Keratinocyte (primary cell): ENCODE measurements around the gene FAM13C. TPM values are rescaled to one million over a fixed set of nuclear protein-coding genes. Genes with fewer than 3 reads are reported as not detected.

ENCODE experiments used
- DNase-seq: peaks from one replicate; pipeline ENCODE4 v3.0.0-alpha.2; 2011; ENCODE audit warnings: low read depth, missing footprints, low spot score
- FAIRE-seq: peaks from 2 replicates; lab custom pipeline; 2011; peaks lifted over from hg19 to GRCh38; lab: Jason Lieb, UNC
- H2AFZ ChIP-seq: 2 replicates; pipeline ENCODE4 v1.6.0; 2012; ENCODE audit warnings: low read length, control low read depth, inconsistent platforms; ENCODE audit not compliant: control insufficient read depth
- H3K27ac ChIP-seq: 2 replicates; pipeline ENCODE4 v1.5.1; 2011; ENCODE audit warnings: low read length; ENCODE audit not compliant: control insufficient read depth, insufficient read depth
- H3K27me3 ChIP-seq: 3 replicates; pipeline ENCODE4 v1.6.0; 2011; ENCODE audit warnings: low read length; ENCODE audit not compliant: control insufficient read depth, insufficient read depth; ENCODE audit errors: extremely low read depth
- H3K36me3 ChIP-seq, 2 experiments: 2 replicates in 1 of 2; 3 replicates in 1 of 2; pipeline ENCODE4 v1.5.1; 2011; ENCODE audit warnings: low read length in 2 of 2, mild to moderate bottlenecking in 1 of 2; ENCODE audit not compliant: control insufficient read depth in 2 of 2, insufficient read depth in 2 of 2; ENCODE audit errors: extremely low read depth in 1 of 2
- H3K4me1 ChIP-seq: 3 replicates; pipeline ENCODE4 v1.5.1; 2011; ENCODE audit warnings: low read length; ENCODE audit not compliant: control insufficient read depth, insufficient read depth; ENCODE audit errors: extremely low read depth
- H3K4me2 ChIP-seq: 3 replicates; pipeline ENCODE4 v1.6.0; 2011; ENCODE audit warnings: low read depth, low read length; ENCODE audit not compliant: control insufficient read depth, insufficient read depth; ENCODE audit errors: extremely low read depth
- H3K4me3 ChIP-seq, 3 experiments: fragments of 200-600 bp in 1 of 3; sonication (generic) in 1 of 3; 2 replicates in 2 of 3; 3 replicates in 1 of 3; pipeline ENCODE4 v1.5.1; 2011 to 2016; ENCODE audit warnings: low read length in 3 of 3, mild to moderate bottlenecking in 3 of 3, control low read depth in 2 of 3, inconsistent platforms in 1 of 3, low read depth in 1 of 3, mixed read lengths in 1 of 3, mixed run types in 1 of 3, moderate library complexity in 1 of 3; ENCODE audit not compliant: control insufficient read depth in 2 of 3, insufficient read depth in 2 of 3; ENCODE audit errors: extremely low read depth in 1 of 3
- H3K79me2 ChIP-seq: 2 replicates; pipeline ENCODE4 v1.6.0; 2012; ENCODE audit warnings: low read length; ENCODE audit not compliant: control insufficient read depth, insufficient read depth
- H3K9ac ChIP-seq: 3 replicates; pipeline ENCODE4 v1.6.0; 2011; ENCODE audit warnings: low read length; ENCODE audit not compliant: control insufficient read depth, insufficient read depth; ENCODE audit errors: extremely low read depth
- H3K9me1 ChIP-seq: 3 replicates; pipeline ENCODE4 v1.6.0; 2011; ENCODE audit warnings: low read length; ENCODE audit not compliant: control insufficient read depth, insufficient read depth; ENCODE audit errors: extremely low read depth
- H3K9me3 ChIP-seq: 2 replicates; pipeline ENCODE4 v1.5.1; 2012; ENCODE audit warnings: low read depth, low read length; ENCODE audit not compliant: control insufficient read depth
- H4K20me1 ChIP-seq: 3 replicates; pipeline ENCODE4 v1.6.0; 2011; ENCODE audit warnings: low read length; ENCODE audit not compliant: control insufficient read depth, insufficient read depth; ENCODE audit errors: extremely low read depth
- CTCF ChIP-seq, 3 experiments: IDR thresholded peaks in 1 of 3; conservative IDR thresholded peaks in 1 of 3; optimal IDR thresholded peaks in 1 of 3; 2 replicates in 2 of 3; 3 replicates in 1 of 3; pipeline versions ENCODE3 to v1.5.1; 2011; ENCODE audit warnings: low read length in 3 of 3, mild to moderate bottlenecking in 3 of 3, moderate library complexity in 2 of 3, control low read depth in 1 of 3, inconsistent platforms in 1 of 3; ENCODE audit not compliant: insufficient read depth in 2 of 3; ENCODE audit errors: extremely low read depth in 1 of 3
- EZH2 ChIP-seq: IDR thresholded peaks from one replicate; pipeline ENCODE4 v1.6.1; 2012; ENCODE audit warnings: inconsistent platforms, mild to moderate bottlenecking, low read length, moderate library complexity
- dilution Hi-C: fragments of 300-500 bp; cut with MboI; formaldehyde crosslinking; loops from one replicate; pipeline ENCODE4 v1.7.0; 2020; ENCODE audit warnings: low sequenced_read_pairs; ENCODE audit not compliant: extremely low pct_ligation_motif_present
- polyA plus RNA-seq, 5 experiments: library from polyadenylated mRNA; depleted of rRNA in 3 of 5; stranded (reverse) in 3 of 5; stranded (forward) in 1 of 5; unstranded in 1 of 5; fragments of >200 nt; gene quantifications; 1 replicate in 1 of 5; 2 replicates in 3 of 5; 3 replicates in 1 of 5; pipeline versions ENCODE4 v1.2.1 to v1.2.3, GENCODE V29; 2011 to 2012; ENCODE audit warnings: missing spikeins in 2 of 5, low read depth in 1 of 5, low replicate concordance in 1 of 5

FAM13C gene
- polyA plus RNA-seq, 1 donor (not counting 4 experiments of a cell fraction or from before 2014, with no cell fraction given), result 0.58 TPM

- Histone ChIP-seq H3K36me3 (no peaks in the 10 kb centered on the region), H3K9me1 (no peaks in the 10 kb centered on the region), H3K4me3 (no peak overlapping the region), H3K27ac (no peak overlapping the region), H3K9me3 (no peaks in the 10 kb centered on the region), H4K20me1 (no peaks in the 10 kb centered on the region), H3K9ac (no peak overlapping the region), H2AFZ (no peak overlapping the region), H3K4me1 (peaks cover 8% of the 10 kb centered on the region), H3K27me3 (no peaks in the 10 kb centered on the region), H3K79me2 (no peaks in the 10 kb centered on the region), H3K4me2 (no peak overlapping the region)
- FAIRE-seq (no peak), DNase-seq (no peak)
- TF ChIP-seq EZH2, result no peak
- no peak for TF ChIP-seq CTCF (optimal IDR thresholded peaks at IDR 0.05 in 1 of 3, IDR thresholded peaks at IDR 0.05 in 1 of 3, conservative IDR thresholded peaks at IDR 0.05 in 1 of 3; ENCODE audit: extremely low read depth in 1 of 3, insufficient read depth in 2 of 3, low read length in 3 of 3)
- dilution Hi-C loops, result no loop called here
Observed at GRCh38 chr10:59301067-59301754, 61.1 kb downstream of the FAM13C start.

GRCh38 chr10:59300386-59300785 is 62.0 kb downstream of the FAM13C start:
- no peak for TF ChIP-seq CTCF (optimal IDR thresholded peaks at IDR 0.05 in 1 of 3, IDR thresholded peaks at IDR 0.05 in 1 of 3, conservative IDR thresholded peaks at IDR 0.05 in 1 of 3; ENCODE audit: extremely low read depth in 1 of 3, insufficient read depth in 2 of 3, low read length in 3 of 3)
- no peak for TF ChIP-seq EZH2

More at GRCh38 chr10:59300386-59300785, 62.0 kb downstream of the FAM13C start:
- H3K9me3 ChIP-seq, result no peaks in the 10 kb centered on the region
- peaks cover 8% of the 10 kb centered on the region for H3K4me1 ChIP-seq
- FAIRE-seq (no peak), DNase-seq (no peak)
- no peak overlapping the region for H3K9ac ChIP-seq
- H3K4me3 ChIP-seq, result no peak overlapping the region
- H3K79me2 ChIP-seq, result no peaks in the 10 kb centered on the region
- no peaks in the 10 kb centered on the region for H3K36me3 ChIP-seq
- no peak overlapping the region for H2AFZ ChIP-seq
- no peaks in the 10 kb centered on the region for H4K20me1 ChIP-seq
- H3K4me2 ChIP-seq, result no peak overlapping the region
- H3K27me3 ChIP-seq, result no peaks in the 10 kb centered on the region
- dilution Hi-C loops, result no loop called here
- H3K27ac ChIP-seq, result no peak overlapping the region
- H3K9me1 ChIP-seq, result no peaks in the 10 kb centered on the region
